ENCODE measurements around the gene DHRS1.

DHRS1 gene

GRCh38 chr14:24283796-24284460 is 15.7 kb downstream of the DHRS1 start:
- Histone ChIP-seq H3K27me3 (replicated peaks in 2 of 5; ENCODE audit: control insufficient read depth in 4 of 5, insufficient read depth in 5 of 5, low read length in 4 of 5) (no peaks in the 10 kb centered on the region), H3K4me3 (ENCODE audit: control insufficient read depth in 1 of 7, extremely low read depth in 1 of 7, insufficient read depth in 4 of 7, low read depth in 2 of 7, low read length in 6 of 7) (no peak overlapping the region), H3K36me3 (ENCODE audit: control insufficient read depth in 4 of 4, insufficient read depth in 4 of 4, low read length in 3 of 4) (no peaks in the 10 kb centered on the region), H3K27ac (ENCODE audit: insufficient read depth in 1 of 2, low read depth in 1 of 2, low read length in 2 of 2, poor library complexity in 1 of 2, severe bottlenecking in 2 of 2) (no peak overlapping the region), H3K9me3 (ENCODE audit: control extremely low read depth in 1 of 5, control insufficient read depth in 4 of 5, insufficient read depth in 2 of 5, low read depth in 1 of 5, low read length in 4 of 5) (no peaks in the 10 kb centered on the region), H3K4me1 (ENCODE audit: control extremely low read depth in 1 of 4, control insufficient read depth in 4 of 4, insufficient read depth in 4 of 4, low read length in 3 of 4) (peaks cover 5 to 30% (median 9%) of the 10 kb centered on the region in 4 experiments)
- WGBS (ENCODE audit: insufficient coverage): 100% methylated on average over 5 of the region's 5 CpGs
- DNase-seq: no peak
- ChIA-PET POLR2A (no interaction called here), CTCF (interaction anchor here (1.1 to 13.1 kb wide), 6 partner anchors 8 to 95 kb away, joined by 3 to 153 read pairs (median 30); partner anchors contain the start of genes CIDEB, DHRS1, LTB4R and LTB4R2)

DNA sequence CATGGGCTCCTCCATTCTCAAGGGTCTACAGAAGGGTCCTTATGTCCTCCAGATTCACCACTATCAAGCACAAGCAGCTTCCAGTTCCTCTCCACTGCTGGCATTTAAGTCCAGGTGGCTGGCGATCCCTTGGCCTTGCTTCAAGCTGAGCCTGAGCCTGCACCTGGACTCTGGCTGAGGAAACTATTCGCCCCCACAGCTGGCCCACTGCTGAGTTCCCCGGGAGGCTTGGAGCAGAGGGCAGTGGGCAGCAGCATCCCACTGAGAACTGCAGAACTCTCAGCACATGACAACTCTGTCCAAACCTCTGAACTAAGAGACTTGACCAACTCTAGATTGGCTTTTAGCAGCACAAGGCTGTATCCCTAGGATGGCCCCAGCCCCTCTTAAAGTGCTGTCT is 16.8 kb downstream of the DHRS1 start:
- WGBS (ENCODE audit: insufficient coverage): 94% methylated on average over 3 of the region's 3 CpGs
- no peak overlapping the region for H3K4me3 ChIP-seq (ENCODE audit: control insufficient read depth in 1 of 7, extremely low read depth in 1 of 7, insufficient read depth in 4 of 7, low read depth in 2 of 7, low read length in 6 of 7)
- ChIA-PET POLR2A (no interaction called here), CTCF (interaction anchor here (1.1 to 13.1 kb wide), 10 partner anchors 10 to 154 kb away, joined by 3 to 153 read pairs (median 10); partner anchors contain the start of genes CIDEB, DHRS1, LTB4R and LTB4R2)
- no peak overlapping the region for H3K27ac ChIP-seq (ENCODE audit: insufficient read depth in 1 of 2, low read depth in 1 of 2, low read length in 2 of 2, poor library complexity in 1 of 2, severe bottlenecking in 2 of 2)
- H3K4me1 ChIP-seq (ENCODE audit: control extremely low read depth in 1 of 4, control insufficient read depth in 4 of 4, insufficient read depth in 4 of 4, low read length in 3 of 4): peaks cover 13 to 42% (median 21%) of the 10 kb centered on the region in 4 experiments
- no peaks in the 10 kb centered on the region for H3K36me3 ChIP-seq (ENCODE audit: control insufficient read depth in 4 of 4, insufficient read depth in 4 of 4, low read length in 3 of 4)
- no peaks in the 10 kb centered on the region for H3K9me3 ChIP-seq (ENCODE audit: control extremely low read depth in 1 of 5, control insufficient read depth in 4 of 5, insufficient read depth in 2 of 5, low read depth in 1 of 5, low read length in 4 of 5)
- no peaks in the 10 kb centered on the region for H3K27me3 ChIP-seq (replicated peaks in 2 of 5; ENCODE audit: control insufficient read depth in 4 of 5, insufficient read depth in 5 of 5, low read length in 4 of 5)
- no peak for DNase-seq

- POLR2A ChIA-PET: no interaction called here
- no peak for DNase-seq
These were observed 17.9 kb downstream of the DHRS1 start for GRCh38 chr14:24281636-24282035.

GRCh38 chr14:24280797-24281460 is 18.7 kb downstream of the DHRS1 start:
- no peaks in the 10 kb centered on the region for H3K36me3 ChIP-seq (ENCODE audit: control insufficient read depth in 4 of 4, insufficient read depth in 4 of 4, low read length in 3 of 4)
- no peak overlapping the region for H3K27ac ChIP-seq (ENCODE audit: insufficient read depth in 1 of 2, low read depth in 1 of 2, low read length in 2 of 2, poor library complexity in 1 of 2, severe bottlenecking in 2 of 2)
- no peak overlapping the region for H3K4me3 ChIP-seq (ENCODE audit: control insufficient read depth in 1 of 7, extremely low read depth in 1 of 7, insufficient read depth in 4 of 7, low read depth in 2 of 7, low read length in 6 of 7)
- no peaks in the 10 kb centered on the region for H3K9me3 ChIP-seq (ENCODE audit: control extremely low read depth in 1 of 5, control insufficient read depth in 4 of 5, insufficient read depth in 2 of 5, low read depth in 1 of 5, low read length in 4 of 5)
- 100% methylated on average over 4 of the region's 6 CpGs for WGBS (ENCODE audit: insufficient coverage)
- DNase-seq: no peak
- CTCF ChIA-PET: interaction anchor here (1.0 to 13.1 kb wide), 13 partner anchors 9 to 156 kb away, joined by 3 to 153 read pairs (median 11); partner anchors contain the start of genes CIDEB, DHRS1, LTB4R and LTB4R2
- H3K27me3 ChIP-seq (replicated peaks in 2 of 5; ENCODE audit: control insufficient read depth in 4 of 5, insufficient read depth in 5 of 5, low read length in 4 of 5): no peaks in the 10 kb centered on the region
- peaks cover 19 to 56% (median 34%) of the 10 kb centered on the region in 4 experiments for H3K4me1 ChIP-seq (ENCODE audit: control extremely low read depth in 1 of 4, control insufficient read depth in 4 of 4, insufficient read depth in 4 of 4, low read length in 3 of 4)
- POLR2A ChIA-PET: no interaction called here

More at GRCh38 chr14:24281636-24282035, 17.9 kb downstream of the DHRS1 start:
- Histone ChIP-seq H3K36me3 (ENCODE audit: control insufficient read depth in 4 of 4, insufficient read depth in 4 of 4, low read length in 3 of 4) (no peaks in the 10 kb centered on the region), H3K27me3 (replicated peaks in 2 of 5; ENCODE audit: control insufficient read depth in 4 of 5, insufficient read depth in 5 of 5, low read length in 4 of 5) (no peaks in the 10 kb centered on the region), H3K27ac (ENCODE audit: insufficient read depth in 1 of 2, low read depth in 1 of 2, low read length in 2 of 2, poor library complexity in 1 of 2, severe bottlenecking in 2 of 2) (no peak overlapping the region), H3K9me3 (ENCODE audit: control extremely low read depth in 1 of 5, control insufficient read depth in 4 of 5, insufficient read depth in 2 of 5, low read depth in 1 of 5, low read length in 4 of 5) (no peaks in the 10 kb centered on the region), H3K4me3 (ENCODE audit: control insufficient read depth in 1 of 7, extremely low read depth in 1 of 7, insufficient read depth in 4 of 7, low read depth in 2 of 7, low read length in 6 of 7) (no peak overlapping the region), H3K4me1 (ENCODE audit: control extremely low read depth in 1 of 4, control insufficient read depth in 4 of 4, insufficient read depth in 4 of 4, low read length in 3 of 4) (peaks cover 17 to 53% (median 32%) of the 10 kb centered on the region in 4 experiments)
- CTCF ChIA-PET: interaction anchor here (0.5 to 13.1 kb wide), 10 partner anchors 11 to 177 kb away, joined by 3 to 153 read pairs (median 14); partner anchors contain the start of genes CIDEB, DHRS1, LTB4R and LTB4R2
- WGBS (ENCODE audit: insufficient coverage): 93% methylated on average over 6 of the region's 7 CpGs

DNA sequence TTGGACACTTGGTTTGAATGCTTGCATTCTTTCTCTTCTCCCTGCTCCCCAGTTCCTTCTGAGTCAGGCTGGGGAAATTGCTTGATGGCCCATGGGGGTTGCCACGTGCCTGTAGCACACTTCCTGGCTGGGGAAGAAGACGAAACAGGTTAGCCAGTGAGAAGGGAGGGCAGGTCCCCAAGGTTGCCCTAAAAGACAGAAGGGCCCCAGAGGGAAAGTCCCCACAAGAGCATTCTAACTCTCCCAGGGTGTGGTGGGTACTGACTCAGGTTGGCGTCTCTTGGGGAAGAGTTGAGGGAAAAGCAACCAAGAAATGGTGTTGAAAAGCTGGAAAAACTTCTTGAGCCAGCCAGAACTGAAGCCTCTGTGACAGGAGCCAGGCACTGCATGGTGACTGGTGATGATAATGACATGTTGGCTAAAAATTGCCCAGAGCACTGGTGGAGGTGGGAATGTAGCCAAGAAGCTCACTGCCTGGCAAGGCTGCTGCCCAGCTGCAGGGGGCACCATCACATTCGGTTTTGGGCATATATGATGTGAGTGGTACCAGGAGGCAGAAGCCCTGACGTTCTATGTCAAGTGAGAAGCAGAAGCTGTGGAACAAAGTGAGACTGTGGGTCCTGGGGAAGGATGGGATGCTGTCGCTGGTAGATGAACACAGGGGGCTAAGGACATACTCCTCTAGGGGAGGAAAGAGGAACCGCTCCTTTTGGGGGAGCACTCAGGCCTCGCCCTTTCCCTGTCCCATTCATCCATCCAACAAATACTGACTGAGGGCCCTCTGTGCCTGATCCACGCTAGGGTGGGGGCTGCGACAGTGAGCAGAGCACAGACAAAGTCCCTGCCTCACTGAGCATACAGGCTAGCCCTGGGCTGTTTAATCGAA is 20.0 kb downstream of the DHRS1 start:
- H3K36me3 ChIP-seq (ENCODE audit: control insufficient read depth in 4 of 4, insufficient read depth in 4 of 4, low read length in 3 of 4): no peaks in the 10 kb centered on the region
- H3K27me3 ChIP-seq (replicated peaks in 2 of 5; ENCODE audit: control insufficient read depth in 4 of 5, insufficient read depth in 5 of 5, low read length in 4 of 5): no peaks in the 10 kb centered on the region
- ChIA-PET POLR2A (interaction anchor here (1.2 kb wide), 1 partner anchor 37 kb away, joined by 3 read pairs; the partner anchor contains the start of gene TINF2), CTCF (interaction anchor here (0.8 to 13.1 kb wide), 19 partner anchors 7 to 157 kb away, joined by 3 to 153 read pairs (median 7); partner anchors contain the start of genes CIDEB, DHRS1, LTB4R and LTB4R2)
- H3K9me3 ChIP-seq (ENCODE audit: control extremely low read depth in 1 of 5, control insufficient read depth in 4 of 5, insufficient read depth in 2 of 5, low read depth in 1 of 5, low read length in 4 of 5): no peaks in the 10 kb centered on the region
- no peak overlapping the region for H3K27ac ChIP-seq (ENCODE audit: insufficient read depth in 1 of 2, low read depth in 1 of 2, low read length in 2 of 2, poor library complexity in 1 of 2, severe bottlenecking in 2 of 2)
- peaks cover 19 to 62% (median 38%) of the 10 kb centered on the region in 4 experiments for H3K4me1 ChIP-seq (ENCODE audit: control extremely low read depth in 1 of 4, control insufficient read depth in 4 of 4, insufficient read depth in 4 of 4, low read length in 3 of 4)
- peak; percentile 79 to 89 (median 88) for DNase-seq
- WGBS (ENCODE audit: insufficient coverage): 49% methylated on average over 7 of the region's 11 CpGs
- H3K4me3 ChIP-seq (ENCODE audit: control insufficient read depth in 1 of 7, extremely low read depth in 1 of 7, insufficient read depth in 4 of 7, low read depth in 2 of 7, low read length in 6 of 7): peak overlapping the region in 1 of 7 experiments; percentile 1

DNA sequence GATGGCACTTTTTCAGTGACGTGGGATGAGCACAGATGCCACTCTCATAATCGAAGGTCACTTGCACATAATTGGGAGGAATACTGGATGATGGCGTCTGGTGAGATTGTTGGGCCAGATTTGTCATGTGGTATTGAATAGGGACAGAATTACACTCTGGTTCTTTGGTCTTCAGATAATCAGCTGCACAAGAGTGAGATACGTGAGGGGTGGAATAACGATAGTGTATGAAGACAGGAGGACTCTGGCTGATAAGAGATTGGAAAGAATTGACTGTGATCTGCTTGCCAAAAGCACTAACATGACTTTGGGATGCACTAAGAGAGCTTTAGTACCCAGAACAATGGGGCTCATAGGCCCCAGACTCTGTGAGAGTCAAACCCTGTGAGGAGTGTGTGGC is 21.2 kb downstream of the DHRS1 start:
- Histone ChIP-seq H3K4me1 (ENCODE audit: control extremely low read depth in 1 of 4, control insufficient read depth in 4 of 4, insufficient read depth in 4 of 4, low read length in 3 of 4) (peaks cover 21 to 73% (median 41%) of the 10 kb centered on the region in 4 experiments), H3K36me3 (ENCODE audit: control insufficient read depth in 4 of 4, insufficient read depth in 4 of 4, low read length in 3 of 4) (no peaks in the 10 kb centered on the region), H3K27me3 (replicated peaks in 2 of 5; ENCODE audit: control insufficient read depth in 4 of 5, insufficient read depth in 5 of 5, low read length in 4 of 5) (no peaks in the 10 kb centered on the region), H3K4me3 (ENCODE audit: control insufficient read depth in 1 of 7, extremely low read depth in 1 of 7, insufficient read depth in 4 of 7, low read depth in 2 of 7, low read length in 6 of 7) (no peak overlapping the region), H3K9me3 (ENCODE audit: control extremely low read depth in 1 of 5, control insufficient read depth in 4 of 5, insufficient read depth in 2 of 5, low read depth in 1 of 5, low read length in 4 of 5) (no peaks in the 10 kb centered on the region), H3K27ac (ENCODE audit: insufficient read depth in 1 of 2, low read depth in 1 of 2, low read length in 2 of 2, poor library complexity in 1 of 2, severe bottlenecking in 2 of 2) (no peak overlapping the region)
- WGBS (ENCODE audit: insufficient coverage): 98% methylated on average over 5 of the region's 5 CpGs
- ChIA-PET CTCF (interaction anchor here (1.0 to 13.1 kb wide), 10 partner anchors 8 to 62 kb away, joined by 3 to 153 read pairs (median 20); partner anchors contain the start of genes CIDEB, DHRS1, LTB4R and LTB4R2), POLR2A (interaction anchor here (0.7 to 1.4 kb wide), 2 partner anchors 35 to 43 kb away, joined by 3 to 4 read pairs; no protein-coding TSS in a partner anchor)
- peak in 1 of 3 donors; percentile 12 for DNase-seq

All from common myeloid progenitor, CD34-positive (primary cell).